ENCODE results near the gene JPT2. TPM values are rescaled to one million over a fixed set of nuclear protein-coding genes. Genes with fewer than 3 reads are reported as not detected.
A peak's percentile ranks its signal among the peaks of the same experiment; 100 is the strongest.

The JPT2 gene, protein sequence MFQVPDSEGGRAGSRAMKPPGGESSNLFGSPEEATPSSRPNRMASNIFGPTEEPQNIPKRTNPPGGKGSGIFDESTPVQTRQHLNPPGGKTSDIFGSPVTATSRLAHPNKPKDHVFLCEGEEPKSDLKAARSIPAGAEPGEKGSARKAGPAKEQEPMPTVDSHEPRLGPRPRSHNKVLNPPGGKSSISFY
- total RNA-seq (10 to 100 TPM; 15.6 to 30.5 (median 22.7) TPM), polyA plus RNA-seq (10 to 100 TPM in 2 of 3 donors, 1 to 10 TPM in 1; 8.2 to 15.0 (median 12.9) TPM)
- long read RNA-seq, donor 1, transcript JPT2-201 (5 exons, 3,718 nt) = major isoform, 11 of 19 reads
- long read RNA-seq, donor 1, partial matches to known transcripts = 0 of 19 reads
- long read RNA-seq, donor 1, other reads (novel, unspliced or antisense) = 0 of 19 reads
- long read RNA-seq, donor 2, transcript JPT2-201 (5 exons, 3,718 nt) = major isoform, 7 of 12 reads
- long read RNA-seq, donor 2, partial matches to known transcripts = 0 of 12 reads
- long read RNA-seq, donor 2, other reads (novel, unspliced or antisense) = 0 of 12 reads

DNA sequence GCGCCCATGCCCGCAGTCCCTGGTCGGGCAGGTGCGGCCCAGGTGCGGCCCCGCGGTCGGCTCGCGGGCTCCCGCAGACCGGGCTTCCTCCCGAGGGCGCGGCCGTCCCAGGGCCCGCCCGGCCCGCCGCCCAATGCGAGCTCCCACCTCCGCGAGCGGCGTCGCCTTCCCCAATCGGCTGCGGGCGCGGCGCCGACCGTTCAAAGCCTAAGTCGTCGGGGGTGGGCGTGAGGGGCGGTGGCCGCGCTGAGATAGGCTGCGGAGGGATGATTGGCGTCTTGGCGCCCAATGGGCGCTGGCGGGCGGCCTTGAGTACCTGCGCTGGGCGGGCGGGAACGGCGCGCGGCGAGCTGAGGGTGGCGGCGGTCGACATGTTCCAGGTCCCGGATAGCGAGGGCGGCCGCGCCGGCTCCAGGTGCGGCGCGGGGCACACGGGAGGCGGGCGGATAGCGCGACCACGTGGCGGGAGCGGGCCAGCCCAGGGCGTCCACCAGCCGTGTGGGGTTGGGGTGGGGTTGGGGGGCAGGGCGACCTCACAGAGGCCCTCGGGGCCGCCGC lies at the start of gene JPT2:
TSS of gene JPT2 (plus strand) at position 338 of the 558 bp plus-strand sequence. CDS start at position 372, 34 bp downstream.
- intact Hi-C loops (cut with DNase I; ENCODE audit: low total_unique reads) = no loop called here
- peak; percentile 97 for DNase-seq
- WGBS, 5 donors = 0 to 1% (median 0%) methylated on average over 19 to 79 of the region's 79 CpGs
- H3K36me3 ChIP-seq = peaks cover 0 to 34% (median 23%) of the 10 kb centered on the region in 6 donors
- H3K9me3 ChIP-seq = no peaks in the 10 kb centered on the region
- peaks cover 16 to 44% (median 22%) of the 10 kb centered on the region in 6 donors for H3K4me1 ChIP-seq
- H3K27ac ChIP-seq = peak within 1 kb of the TSS in 7 of 8 donors; percentile 43 to 87 (median 82)
- no peaks in the 10 kb centered on the region for H3K27me3 ChIP-seq (replicated peaks in 1 of 7)
- TF ChIP-seq POLR2AphosphoS5 (IDR thresholded peaks at IDR 0.05) = peak; percentile 83 to 88 (median 87)
- TF ChIP-seq, protein P1, sequence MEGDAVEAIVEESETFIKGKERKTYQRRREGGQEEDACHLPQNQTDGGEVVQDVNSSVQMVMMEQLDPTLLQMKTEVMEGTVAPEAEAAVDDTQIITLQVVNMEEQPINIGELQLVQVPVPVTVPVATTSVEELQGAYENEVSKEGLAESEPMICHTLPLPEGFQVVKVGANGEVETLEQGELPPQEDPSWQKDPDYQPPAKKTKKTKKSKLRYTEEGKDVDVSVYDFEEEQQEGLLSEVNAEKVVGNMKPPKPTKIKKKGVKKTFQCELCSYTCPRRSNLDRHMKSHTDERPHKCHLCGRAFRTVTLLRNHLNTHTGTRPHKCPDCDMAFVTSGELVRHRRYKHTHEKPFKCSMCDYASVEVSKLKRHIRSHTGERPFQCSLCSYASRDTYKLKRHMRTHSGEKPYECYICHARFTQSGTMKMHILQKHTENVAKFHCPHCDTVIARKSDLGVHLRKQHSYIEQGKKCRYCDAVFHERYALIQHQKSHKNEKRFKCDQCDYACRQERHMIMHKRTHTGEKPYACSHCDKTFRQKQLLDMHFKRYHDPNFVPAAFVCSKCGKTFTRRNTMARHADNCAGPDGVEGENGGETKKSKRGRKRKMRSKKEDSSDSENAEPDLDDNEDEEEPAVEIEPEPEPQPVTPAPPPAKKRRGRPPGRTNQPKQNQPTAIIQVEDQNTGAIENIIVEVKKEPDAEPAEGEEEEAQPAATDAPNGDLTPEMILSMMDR (IDR thresholded peaks at IDR 0.05 in 8 of 11, conservative IDR thresholded peaks at IDR 0.05 in 3 of 11) = peak in 5 of 11 experiments; percentile 6 to 34 (median 25)
- TF ChIP-seq POLR2A (IDR thresholded peaks at IDR 0.05) = no peak
- H3K4me3 ChIP-seq = peak within 1 kb of the TSS; percentile 75 to 94 (median 88)

DNA sequence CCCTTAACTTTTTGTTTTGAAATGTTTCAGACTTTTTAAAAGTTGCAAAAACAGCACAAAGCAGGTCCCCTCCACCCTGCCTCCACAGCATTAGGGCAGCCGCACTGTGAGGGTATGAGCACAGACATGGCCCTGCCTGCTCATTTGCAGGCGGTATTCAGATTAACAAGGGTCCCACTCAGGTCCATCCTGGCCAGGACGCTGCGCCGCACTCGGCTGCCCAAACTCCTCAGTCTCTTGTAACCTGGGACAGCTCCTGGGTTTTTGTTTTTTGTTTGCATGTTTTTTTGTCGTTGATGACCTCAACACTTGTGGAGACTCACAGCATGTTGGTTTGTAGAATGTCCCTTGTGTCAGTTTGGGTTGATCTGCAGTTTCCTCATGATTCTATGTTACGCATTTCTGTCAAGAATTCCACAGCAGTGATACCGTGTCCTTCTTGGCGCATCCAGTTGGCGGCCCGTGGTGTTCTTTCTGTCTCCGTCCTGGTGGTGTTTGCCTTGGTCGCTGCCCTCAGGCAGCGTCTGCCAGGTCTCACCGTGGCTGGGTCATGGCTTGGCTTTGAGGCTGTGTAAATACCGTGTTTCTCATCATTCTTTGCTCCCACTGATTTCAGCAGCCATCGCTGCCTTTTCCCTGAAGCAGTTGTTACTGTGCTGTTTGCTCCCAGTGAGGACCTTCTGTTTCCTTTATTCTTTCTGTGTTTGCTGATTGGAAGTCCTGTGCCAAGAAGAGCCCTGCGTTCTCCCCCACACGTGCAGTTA lies 47.4 kb upstream of the JPT2 start:
- Histone ChIP-seq H3K4me1 (no peaks in the 10 kb centered on the region), H3K4me3 (no peak overlapping the region), H3K9me3 (no peaks in the 10 kb centered on the region), H3K27ac (no peak overlapping the region), H3K36me3 (peaks cover 0 to 100% (median 72%) of the 10 kb centered on the region in 6 donors), H3K27me3 (replicated peaks in 1 of 7) (no peaks in the 10 kb centered on the region)
- DNase-seq = no peak
- WGBS, 5 donors = 89 to 97% (median 94%) methylated on average over 20 of the region's 20 CpGs
- intact Hi-C loops (cut with DNase I; ENCODE audit: low total_unique reads) = no loop called here
- no peak for TF ChIP-seq POLR2AphosphoS5 (IDR thresholded peaks at IDR 0.05)
- TF ChIP-seq, protein P1 (IDR thresholded peaks at IDR 0.05 in 8 of 11, conservative IDR thresholded peaks at IDR 0.05 in 3 of 11) = no peak
- no peak for TF ChIP-seq POLR2A (IDR thresholded peaks at IDR 0.05)

DNA sequence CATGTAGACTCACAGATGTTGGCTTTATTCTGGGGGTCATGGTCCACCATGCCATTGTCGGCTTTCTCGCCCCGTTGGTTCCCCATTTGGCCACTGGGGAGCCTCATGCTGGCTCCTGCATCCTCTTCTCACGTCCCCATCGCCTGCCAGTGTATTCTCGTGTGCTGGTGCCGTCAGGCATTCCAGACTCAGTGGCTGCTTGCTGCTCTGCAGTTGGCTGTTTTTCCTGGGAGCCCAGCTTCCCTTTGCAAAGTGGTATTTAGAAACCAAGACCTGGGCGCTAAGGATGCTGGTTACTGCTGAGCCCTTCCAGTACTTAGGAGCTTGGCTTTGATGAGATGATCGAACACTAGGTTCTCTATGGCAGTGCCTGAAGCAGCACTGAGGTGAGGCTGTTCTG lies 46.8 kb upstream of the JPT2 start:
- Histone ChIP-seq H3K9me3 (no peaks in the 10 kb centered on the region), H3K36me3 (peaks cover 0 to 100% (median 69%) of the 10 kb centered on the region in 6 donors), H3K4me3 (no peak overlapping the region), H3K27ac (no peak overlapping the region), H3K27me3 (replicated peaks in 1 of 7) (no peaks in the 10 kb centered on the region), H3K4me1 (no peaks in the 10 kb centered on the region)
- TF ChIP-seq POLR2AphosphoS5 (IDR thresholded peaks at IDR 0.05) (no peak), POLR2A (IDR thresholded peaks at IDR 0.05) (no peak)
- TF ChIP-seq, protein P1 (IDR thresholded peaks at IDR 0.05 in 8 of 11, conservative IDR thresholded peaks at IDR 0.05 in 3 of 11) = no peak
- intact Hi-C loops (cut with DNase I; ENCODE audit: low total_unique reads) = no loop called here
- 84 to 92% (median 88%) methylated on average over 9 of the region's 9 CpGs for WGBS, 5 donors
- no peak for DNase-seq
